SH-SY5Y (cell line): ENCODE data around the gene LATS2.

Experiments
- GATA2 ChIP-seq: IDR thresholded peaks from 2 replicates; pipeline ENCODE4 v1.6.1; 2011; ENCODE audit warnings: mild to moderate bottlenecking, low read depth, low read length
- GATA3 ChIP-seq: IDR thresholded peaks from 2 replicates; pipeline ENCODE4 v1.6.1; 2011; ENCODE audit warnings: low read depth, mild to moderate bottlenecking, low read length, moderate library complexity

GRCh38 chr13:21040120-21040826 is 21.1 kb downstream of the LATS2 start:
- TF ChIP-seq GATA2 = no peak
- no peak for TF ChIP-seq GATA3
